CD4-positive, alpha-beta T cell treated with Interleukin-6 for 4 hours (primary cell): ENCODE results near the gene AMELY.
"Not testable (repeated sequence)": the region's sequence is repeated elsewhere in the genome, so short reads cannot be mapped to it uniquely, and the experiment has no call there.

Source experiments
- DNase-seq: peaks from one replicate; pipeline ENCODE4 v3.0.0-alpha.2; 2020; ENCODE audit warnings: mixed read lengths

AMELY gene

GRCh38 chrY:6911253-6911881 is at the start of gene AMELY:
Gene AMELY, minus strand, starts transcription at chrY:6911752. Its CDS starts 39,144 bp downstream, at chrY:6872608.
- DNase-seq = no peak

GRCh38 chrY:6949947-6950346 is 38.4 kb upstream of the AMELY start:
- DNase-seq = no peak

GRCh38 chrY:6948378-6948777 is 36.8 kb upstream of the AMELY start:
- DNase-seq = no peak

GRCh38 chrY:6947695-6948094 is 36.1 kb upstream of the AMELY start:
- no peak for DNase-seq

- no peak for DNase-seq
These were observed 23.9 kb upstream of the AMELY start for GRCh38 chrY:6935497-6935896.

- DNase-seq = no peak
These were observed 20.3 kb upstream of the AMELY start for GRCh38 chrY:6931779-6932396.

- no peak for DNase-seq
These were observed 17.7 kb upstream of the AMELY start for GRCh38 chrY:6929237-6929636.

- no peak for DNase-seq
These were observed 16.7 kb upstream of the AMELY start for GRCh38 chrY:6928265-6928664.

GRCh38 chrY:6921061-6921460 is 9.5 kb upstream of the AMELY start:
- DNase-seq = no peak

GRCh38 chrY:6913362-6913761 is 1.8 kb upstream of the AMELY start:
- no peak for DNase-seq

- DNase-seq = no peak
These were observed 940 bp downstream of the AMELY start, which contains the start of gene TBL1Y for GRCh38 chrY:6910372-6911252. Gene TBL1Y, plus strand, starts transcription at chrY:6910697. Its CDS starts 114,388 bp downstream, at chrY:7025085.

- no peak for DNase-seq
These were observed 1.7 kb downstream of the AMELY start for GRCh38 chrY:6909856-6910255.

GRCh38 chrY:6909118-6909521 is 2.4 kb downstream of the AMELY start:
- no peak for DNase-seq

GRCh38 chrY:6908021-6908420 is 3.5 kb downstream of the AMELY start:
- not testable (repeated sequence) for DNase-seq

GRCh38 chrY:6907591-6907990 is 4.0 kb downstream of the AMELY start:
- DNase-seq = no peak

GRCh38 chrY:6902116-6902515 is 9.4 kb downstream of the AMELY start:
- DNase-seq = not testable (repeated sequence)

- no peak for DNase-seq
These were observed 16.3 kb downstream of the AMELY start for GRCh38 chrY:6895236-6895635.

- DNase-seq = no peak
These were observed 17.1 kb downstream of the AMELY start for GRCh38 chrY:6894496-6894895.

- no peak for DNase-seq
These were observed 62.2 kb downstream of the AMELY start for GRCh38 chrY:6849384-6849783.

- DNase-seq = not testable (repeated sequence)
These were observed 68.9 kb downstream of the AMELY start for GRCh38 chrY:6842650-6843049.
